ENCODE data around the gene IFNAR2.
"Not testable (repeated sequence)": the region's sequence is repeated elsewhere in the genome, so short reads cannot be mapped to it uniquely, and the experiment has no call there.

IFNAR2 gene

DNA sequence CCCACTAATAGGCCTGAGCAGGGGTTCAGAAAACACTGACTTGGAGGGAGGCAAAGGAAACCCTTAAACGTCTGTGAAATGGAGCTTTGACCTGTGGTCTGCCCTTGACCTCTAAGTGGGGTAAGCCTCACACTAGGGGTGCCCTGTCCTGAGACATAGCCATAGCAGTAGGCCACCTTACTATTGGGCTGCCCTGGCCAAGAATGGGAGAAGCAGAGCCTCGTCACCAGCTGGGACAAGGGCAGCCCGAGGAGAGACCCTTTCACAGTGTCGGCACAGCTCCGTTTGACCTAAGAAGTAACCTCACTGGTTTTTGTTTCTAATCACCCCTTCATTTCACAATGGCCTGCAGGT lies 26.4 kb upstream of the IFNAR2 start:
- DNase-seq (no peak), ATAC-seq (replicated peaks) (no peak)
- Mint-ChIP-seq H3K4me1 (ENCODE audit: low read depth in 2 of 2) (peaks cover 41 to 48% of the 10 kb centered on the region in 2 donors), H3K27me3 (no peaks in the 10 kb centered on the region), H3K27ac (no peak overlapping the region), H3K9me3 (no peaks in the 10 kb centered on the region), H3K36me3 (ENCODE audit: insufficient read depth) (peaks cover 4% of the 10 kb centered on the region), H3K4me3 (no peak overlapping the region)

DNA sequence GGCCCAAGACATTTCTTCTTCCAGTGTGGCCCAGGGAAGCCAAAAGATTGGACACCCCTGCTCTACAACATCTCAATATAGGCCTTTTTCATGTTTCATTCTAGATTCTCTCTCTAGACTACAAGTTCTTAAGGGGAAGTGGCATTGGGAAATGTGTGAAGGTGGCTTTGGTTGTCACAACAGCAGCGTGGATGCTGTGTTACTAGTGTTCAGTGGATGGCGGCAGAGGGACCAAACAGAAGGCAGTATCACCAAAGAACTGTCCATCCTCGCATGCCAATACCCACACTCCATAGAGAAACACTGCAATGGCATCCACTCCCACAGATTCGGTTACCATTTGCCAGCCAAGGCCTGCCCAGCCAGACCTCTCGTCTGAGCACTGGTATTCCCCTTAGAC lies 24.3 kb upstream of the IFNAR2 start:
- H3K27me3 Mint-ChIP-seq = no peaks in the 10 kb centered on the region
- peaks cover 4% of the 10 kb centered on the region for H3K36me3 Mint-ChIP-seq (ENCODE audit: insufficient read depth)
- peaks cover 34 to 50% of the 10 kb centered on the region in 2 donors for H3K4me1 Mint-ChIP-seq (ENCODE audit: low read depth in 2 of 2)
- peak overlapping the region; percentile 59 to 81 for H3K27ac Mint-ChIP-seq
- no peaks in the 10 kb centered on the region for H3K9me3 Mint-ChIP-seq
- peak in 2 of 3 experiments; percentile 39 to 40 for DNase-seq
- peak; percentile 77 for ATAC-seq (replicated peaks)
- peak overlapping the region; percentile 52 to 71 for H3K4me3 Mint-ChIP-seq

GRCh38 chr21:33206771-33207281 lies 22.9 kb upstream of the IFNAR2 start:
- DNase-seq = no peak
- no peaks in the 10 kb centered on the region for H3K27me3 Mint-ChIP-seq
- peaks cover 33 to 44% of the 10 kb centered on the region in 2 donors for H3K4me1 Mint-ChIP-seq (ENCODE audit: low read depth in 2 of 2)
- peaks cover 4% of the 10 kb centered on the region for H3K36me3 Mint-ChIP-seq (ENCODE audit: insufficient read depth)
- H3K27ac Mint-ChIP-seq = peak overlapping the region; percentile 87 to 93
- peak overlapping the region; percentile 38 to 41 for H3K4me3 Mint-ChIP-seq
- ATAC-seq (replicated peaks) = no peak
- no peaks in the 10 kb centered on the region for H3K9me3 Mint-ChIP-seq

DNA sequence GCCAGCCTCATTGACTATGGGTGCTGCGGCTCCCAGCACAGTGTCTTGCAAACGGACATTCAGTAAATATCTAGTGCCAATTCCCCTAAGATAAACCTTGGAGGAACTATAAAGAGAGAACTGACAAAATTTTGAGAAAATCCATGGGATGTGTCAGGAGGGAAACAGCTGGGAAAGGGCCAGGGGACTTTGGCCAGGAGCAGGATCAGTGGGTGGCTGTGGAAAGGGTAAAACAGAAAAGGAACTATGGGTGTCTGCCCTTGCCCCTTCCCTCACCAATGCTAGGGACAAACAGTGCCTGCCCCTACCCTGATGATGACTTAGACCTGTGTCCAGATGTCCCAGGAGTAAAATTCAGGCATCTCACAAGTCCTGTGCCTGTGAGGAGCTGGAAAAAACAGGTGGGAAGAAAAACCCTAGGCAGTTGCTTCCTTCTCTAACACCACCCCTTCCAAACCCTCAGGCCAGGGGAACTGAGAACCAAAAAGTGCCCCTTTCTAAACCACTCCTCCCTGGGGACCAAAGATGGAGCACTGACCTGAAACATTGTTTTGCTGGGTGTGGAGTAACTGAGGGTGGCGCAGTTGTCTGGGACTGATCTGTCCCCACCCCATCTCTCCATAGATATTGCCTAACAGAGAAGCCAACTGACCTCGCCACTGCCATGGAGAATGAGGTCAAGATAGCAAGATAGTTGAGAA lies 22.1 kb upstream of the IFNAR2 start:
- Mint-ChIP-seq H3K27me3 (no peaks in the 10 kb centered on the region), H3K4me1 (ENCODE audit: low read depth in 2 of 2) (peaks cover 39 to 52% of the 10 kb centered on the region in 2 donors), H3K4me3 (peak overlapping the region; percentile 38 to 41), H3K9me3 (no peaks in the 10 kb centered on the region), H3K27ac (peak overlapping the region; percentile 87 to 93), H3K36me3 (ENCODE audit: insufficient read depth) (peaks cover 4% of the 10 kb centered on the region)
- DNase-seq (no peak), ATAC-seq (replicated peaks) (no peak)

DNA sequence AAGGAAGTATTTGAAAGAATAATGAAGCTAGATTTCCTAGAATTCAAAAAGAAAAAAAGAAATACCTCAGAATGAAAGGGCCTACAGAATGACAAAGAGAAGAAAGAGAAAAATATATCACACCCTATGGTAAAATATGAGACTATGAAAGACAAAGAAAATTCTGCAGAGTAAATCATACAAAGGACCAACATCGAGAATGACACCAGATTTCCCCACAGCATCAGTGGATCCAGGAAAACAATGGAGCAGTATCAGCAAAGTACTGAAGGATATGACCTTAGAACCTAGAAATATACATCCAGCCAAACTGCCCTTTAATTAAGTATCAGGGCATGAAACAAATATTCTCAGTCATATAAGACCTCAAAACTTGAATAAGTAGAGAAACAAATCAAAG lies 21.2 kb upstream of the IFNAR2 start:
- peak overlapping the region in 1 of 2 donors; percentile 93 for H3K27ac Mint-ChIP-seq
- no peaks in the 10 kb centered on the region for H3K27me3 Mint-ChIP-seq
- H3K4me1 Mint-ChIP-seq (ENCODE audit: low read depth in 2 of 2) = peaks cover 46 to 55% of the 10 kb centered on the region in 2 donors
- no peak for DNase-seq
- ATAC-seq (replicated peaks) = no peak
- peaks cover 4% of the 10 kb centered on the region for H3K36me3 Mint-ChIP-seq (ENCODE audit: insufficient read depth)
- peaks cover 0 to 2% of the 10 kb centered on the region in 2 donors for H3K9me3 Mint-ChIP-seq
- H3K4me3 Mint-ChIP-seq = no peak overlapping the region

GRCh38 chr21:33211305-33211704 lies 18.4 kb upstream of the IFNAR2 start:
- Mint-ChIP-seq H3K4me3 (peak overlapping the region in 1 of 2 donors; percentile 27), H3K36me3 (ENCODE audit: insufficient read depth) (peaks cover 4% of the 10 kb centered on the region), H3K9me3 (peaks cover 0 to 4% of the 10 kb centered on the region in 2 donors), H3K27me3 (no peaks in the 10 kb centered on the region), H3K4me1 (ENCODE audit: low read depth in 2 of 2) (peaks cover 55 to 61% of the 10 kb centered on the region in 2 donors), H3K27ac (peak overlapping the region in 1 of 2 donors; percentile 55)
- no peak for ATAC-seq (replicated peaks)
- DNase-seq = no peak

DNA sequence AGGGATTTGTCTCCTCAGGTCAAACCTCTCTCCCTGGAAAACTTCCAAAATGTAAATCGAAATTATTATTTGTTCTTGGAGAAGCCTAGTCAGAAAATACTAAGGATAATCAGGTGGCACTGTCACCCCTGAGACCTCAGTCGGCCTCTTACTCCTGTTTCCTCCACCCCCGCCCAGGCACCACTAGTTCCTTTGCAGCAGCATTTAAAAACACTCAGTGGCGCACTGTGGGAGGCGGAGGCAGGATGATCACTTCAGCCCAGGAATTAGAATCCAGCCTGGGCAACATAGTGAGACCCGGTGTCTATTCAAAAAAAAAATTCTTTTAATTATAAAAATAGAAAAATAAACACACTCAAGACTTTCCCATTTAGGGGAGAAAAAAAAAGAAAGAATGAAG lies 18.0 kb upstream of the IFNAR2 start:
- peaks cover 57 to 63% of the 10 kb centered on the region in 2 donors for H3K4me1 Mint-ChIP-seq (ENCODE audit: low read depth in 2 of 2)
- peak overlapping the region; percentile 50 to 55 for H3K27ac Mint-ChIP-seq
- DNase-seq (no peak), ATAC-seq (replicated peaks) (no peak)
- H3K27me3 Mint-ChIP-seq = no peaks in the 10 kb centered on the region
- H3K36me3 Mint-ChIP-seq (ENCODE audit: insufficient read depth) = peaks cover 4% of the 10 kb centered on the region
- H3K9me3 Mint-ChIP-seq = peaks cover 0 to 4% of the 10 kb centered on the region in 2 donors
- H3K4me3 Mint-ChIP-seq = peak overlapping the region; percentile 6 to 58

- H3K4me3 Mint-ChIP-seq = peak overlapping the region; percentile 6 to 58
- no peaks in the 10 kb centered on the region for H3K27me3 Mint-ChIP-seq
- no peaks in the 10 kb centered on the region for H3K36me3 Mint-ChIP-seq (ENCODE audit: insufficient read depth)
- peaks cover 52 to 60% of the 10 kb centered on the region in 2 donors for H3K4me1 Mint-ChIP-seq (ENCODE audit: low read depth in 2 of 2)
- DNase-seq (no peak), ATAC-seq (replicated peaks) (peak; percentile 22)
- peak overlapping the region; percentile 50 to 55 for H3K27ac Mint-ChIP-seq
- peaks cover 0 to 4% of the 10 kb centered on the region in 2 donors for H3K9me3 Mint-ChIP-seq
These were observed 17.4 kb upstream of the IFNAR2 start for GRCh38 chr21:33212159-33212851.

GRCh38 chr21:33214056-33214455 lies 15.7 kb upstream of the IFNAR2 start:
- Mint-ChIP-seq H3K27me3 (no peaks in the 10 kb centered on the region), H3K4me3 (peak overlapping the region in 1 of 2 donors; percentile 8)

GRCh38 chr21:33217138-33217520 lies 12.6 kb upstream of the IFNAR2 start:
- H3K36me3 Mint-ChIP-seq (ENCODE audit: insufficient read depth) = no peaks in the 10 kb centered on the region
- peak overlapping the region; percentile 87 to 91 for H3K27ac Mint-ChIP-seq
- H3K4me1 Mint-ChIP-seq (ENCODE audit: low read depth in 2 of 2) = peaks cover 56 to 76% of the 10 kb centered on the region in 2 donors
- H3K9me3 Mint-ChIP-seq = peaks cover 4 to 6% of the 10 kb centered on the region in 2 donors
- ATAC-seq (replicated peaks) (no peak), DNase-seq (no peak)
- no peaks in the 10 kb centered on the region for H3K27me3 Mint-ChIP-seq
- H3K4me3 Mint-ChIP-seq = no peak overlapping the region

More at GRCh38 chr21:33214056-33214455, 15.7 kb upstream of the IFNAR2 start:
- H3K9me3 Mint-ChIP-seq = peaks cover 4 to 6% of the 10 kb centered on the region in 2 donors
- H3K36me3 Mint-ChIP-seq (ENCODE audit: insufficient read depth) = no peaks in the 10 kb centered on the region
- ATAC-seq (replicated peaks) = no peak
- H3K27ac Mint-ChIP-seq = peak overlapping the region; percentile 6 to 87
- DNase-seq = no peak
- H3K4me1 Mint-ChIP-seq (ENCODE audit: low read depth in 2 of 2) = peaks cover 54 to 62% of the 10 kb centered on the region in 2 donors

DNA sequence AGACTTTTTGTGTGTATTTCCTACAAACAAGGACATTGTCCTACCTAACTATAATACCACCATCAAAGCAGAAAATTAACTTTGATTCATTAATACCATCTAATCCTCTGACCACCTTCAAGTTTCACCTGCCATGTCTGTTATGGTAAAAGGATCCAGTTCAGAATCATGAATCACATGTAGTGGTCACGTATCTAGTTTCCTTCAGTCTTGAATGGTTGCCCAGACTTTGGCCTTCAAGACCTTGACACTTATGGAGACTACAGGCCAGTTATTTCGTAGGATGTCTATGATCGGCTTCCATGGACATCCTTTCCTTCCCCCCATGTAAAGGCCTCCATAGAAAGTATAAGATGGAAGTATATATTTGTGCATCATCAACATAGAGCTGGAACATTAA lies 10.4 kb upstream of the IFNAR2 start:
- peak overlapping the region in 1 of 2 donors; percentile 63 for H3K27ac Mint-ChIP-seq
- no peak overlapping the region for H3K4me3 Mint-ChIP-seq

DNA sequence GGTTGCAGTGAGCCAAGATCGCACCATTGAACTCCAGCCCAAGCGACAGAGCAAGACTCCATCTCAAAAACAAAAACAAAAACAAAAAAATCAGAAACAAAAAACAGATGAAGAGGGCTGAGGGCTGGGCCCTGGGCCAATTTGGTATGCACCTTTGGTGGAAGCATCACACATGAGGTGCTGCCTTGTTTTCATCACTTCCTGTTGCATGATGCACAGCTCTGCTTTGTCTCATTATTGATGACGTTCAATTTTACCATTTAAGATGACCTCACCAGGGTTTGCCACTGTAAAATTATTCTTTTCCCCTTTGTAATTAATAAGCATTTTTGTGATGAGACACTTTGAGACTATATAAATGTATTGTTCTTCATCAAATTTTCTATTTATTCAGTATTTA lies 9.8 kb upstream of the IFNAR2 start:
- Mint-ChIP-seq H3K4me1 (ENCODE audit: low read depth in 2 of 2) (peaks cover 33 to 50% of the 10 kb centered on the region in 2 donors), H3K27me3 (no peaks in the 10 kb centered on the region), H3K4me3 (no peak overlapping the region), H3K27ac (peak overlapping the region in 1 of 2 donors; percentile 63), H3K36me3 (ENCODE audit: insufficient read depth) (no peaks in the 10 kb centered on the region), H3K9me3 (peaks cover 0 to 6% of the 10 kb centered on the region in 2 donors)
- ATAC-seq (replicated peaks) (peak; percentile 35), DNase-seq (no peak)

More for the DNA sequence above, 10.4 kb upstream of the IFNAR2 start:
- Mint-ChIP-seq H3K4me1 (ENCODE audit: low read depth in 2 of 2) (peaks cover 37 to 55% of the 10 kb centered on the region in 2 donors), H3K36me3 (ENCODE audit: insufficient read depth) (no peaks in the 10 kb centered on the region), H3K9me3 (peaks cover 2 to 6% of the 10 kb centered on the region in 2 donors), H3K27me3 (no peaks in the 10 kb centered on the region)
- ATAC-seq (replicated peaks) = no peak
- no peak for DNase-seq

- DNase-seq; ATAC-seq (replicated peaks); H3K27ac Mint-ChIP-seq; H3K27me3 Mint-ChIP-seq; H3K9me3 Mint-ChIP-seq; H3K36me3 Mint-ChIP-seq (ENCODE audit: insufficient read depth); H3K4me3 Mint-ChIP-seq: not testable (repeated sequence)
- peaks cover 4 to 21% of the 10 kb centered on the region in 2 donors for H3K4me1 Mint-ChIP-seq (ENCODE audit: low read depth in 2 of 2)
These were observed 4.4 kb upstream of the IFNAR2 start for GRCh38 chr21:33225376-33225775.
